DLD1 (cell line): ENCODE data around the gene SUMO4.

Source experiments
- in situ Hi-C: cut with HindIII; loops from 2 replicates; pipeline ENCODE4 v1.10.0; 2017; ENCODE audit warnings: low sequenced_read_pairs

Gene SUMO4

GRCh38 chr6:149389509-149390297 lies 10.4 kb upstream of the SUMO4 start:
- in situ Hi-C loops, result no loop called here

DNA sequence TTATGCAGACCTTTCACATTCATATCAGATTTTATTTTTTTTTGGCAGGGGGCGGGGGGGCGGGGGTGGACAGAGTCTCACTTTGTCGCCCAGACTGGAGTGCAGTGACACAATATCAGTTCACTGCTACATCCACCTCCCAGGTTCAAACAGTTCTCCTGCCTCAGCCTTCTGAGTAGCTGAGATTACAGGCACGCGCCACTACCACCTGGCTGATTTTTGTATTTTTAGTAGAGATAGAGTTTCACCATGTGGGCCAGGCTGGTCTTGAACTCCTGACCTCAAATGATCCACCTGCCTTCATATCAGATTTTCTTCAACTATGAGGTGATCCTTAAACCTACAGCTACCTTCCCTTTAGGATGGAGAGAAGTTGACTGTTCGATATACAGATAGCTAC lies 8.0 kb upstream of the SUMO4 start:
- in situ Hi-C loops, result no loop called here

DNA sequence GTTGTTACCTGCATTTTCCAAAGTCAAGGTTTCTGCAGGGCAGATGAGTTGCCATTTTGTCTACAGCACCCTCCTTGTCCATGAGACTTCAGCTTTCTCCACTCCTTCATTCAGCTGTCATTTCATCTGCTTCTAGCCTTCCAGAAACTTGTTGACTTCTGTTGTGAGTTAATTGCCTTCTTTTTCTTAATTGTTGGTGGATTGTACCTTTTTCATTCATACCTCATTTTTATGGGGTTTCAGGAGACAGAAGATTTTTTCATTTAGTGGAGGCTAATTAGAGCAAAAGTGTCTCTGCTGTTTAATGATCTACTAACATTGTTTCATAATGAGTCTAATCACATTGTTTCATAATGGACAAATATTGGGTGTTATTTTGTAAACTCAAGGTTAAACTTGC lies 7.5 kb upstream of the SUMO4 start:
- in situ Hi-C loops, result no loop called here

DNA sequence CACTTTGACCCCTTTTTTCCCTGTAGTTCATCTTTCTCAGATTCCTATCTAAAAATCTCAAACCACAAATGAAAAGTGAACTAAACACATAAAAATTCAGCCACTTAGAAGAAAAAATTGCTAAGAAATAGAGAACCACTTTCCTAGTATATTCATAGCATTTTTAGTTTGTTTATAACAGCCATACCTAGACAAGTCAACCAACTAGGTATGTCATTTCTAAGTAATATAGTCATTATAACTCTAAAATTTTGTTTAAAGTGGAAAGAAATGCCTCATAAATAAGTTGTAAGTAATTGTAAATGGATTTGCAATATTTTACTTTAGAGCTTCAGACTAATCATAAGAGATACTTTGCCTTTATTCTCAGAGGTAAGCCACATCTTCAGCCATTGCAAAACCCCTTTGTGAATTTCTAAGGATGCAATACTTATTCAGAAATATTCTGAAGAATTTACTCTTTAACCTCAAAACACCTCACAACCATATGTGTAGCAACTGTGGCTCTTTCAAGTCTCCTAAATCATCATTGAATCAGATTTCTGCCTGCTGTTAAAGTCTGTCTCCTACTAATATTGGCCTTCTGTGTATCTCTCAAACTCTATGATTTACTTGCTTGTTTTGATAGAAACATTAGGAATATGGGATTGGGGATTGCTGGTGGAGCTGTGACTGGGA lies 6.9 kb upstream of the SUMO4 start:
- in situ Hi-C loops, result no loop called here

DNA sequence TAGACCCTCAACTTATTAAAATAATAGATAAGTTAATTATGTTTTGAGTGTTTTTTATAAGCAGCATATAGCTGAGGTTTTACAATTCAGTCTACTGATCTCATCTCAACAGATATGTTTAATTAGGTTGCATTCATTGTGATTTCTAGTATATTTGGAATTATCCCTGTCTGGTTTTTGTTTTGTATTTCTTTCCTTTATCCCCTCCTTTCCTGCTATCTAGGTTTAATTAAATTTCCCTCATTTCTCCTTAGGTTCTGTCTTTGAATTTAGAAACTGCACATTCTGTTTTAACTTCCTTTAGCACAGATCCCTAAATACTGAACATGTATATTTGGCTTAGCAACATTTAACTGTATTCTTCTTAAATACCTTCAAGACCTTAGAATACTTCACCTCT lies 4.9 kb upstream of the SUMO4 start:
- in situ Hi-C loops, result no loop called here

- in situ Hi-C loops, result no loop called here
Measured at GRCh38 chr6:149397384-149397783, 2.7 kb upstream of the SUMO4 start.

GRCh38 chr6:149403534-149403933 lies 3.5 kb downstream of the SUMO4 start:
- in situ Hi-C loops, result loop anchor here (25.0 kb wide), 1 partner anchor 316 kb away; no protein-coding TSS in a partner anchor

DNA sequence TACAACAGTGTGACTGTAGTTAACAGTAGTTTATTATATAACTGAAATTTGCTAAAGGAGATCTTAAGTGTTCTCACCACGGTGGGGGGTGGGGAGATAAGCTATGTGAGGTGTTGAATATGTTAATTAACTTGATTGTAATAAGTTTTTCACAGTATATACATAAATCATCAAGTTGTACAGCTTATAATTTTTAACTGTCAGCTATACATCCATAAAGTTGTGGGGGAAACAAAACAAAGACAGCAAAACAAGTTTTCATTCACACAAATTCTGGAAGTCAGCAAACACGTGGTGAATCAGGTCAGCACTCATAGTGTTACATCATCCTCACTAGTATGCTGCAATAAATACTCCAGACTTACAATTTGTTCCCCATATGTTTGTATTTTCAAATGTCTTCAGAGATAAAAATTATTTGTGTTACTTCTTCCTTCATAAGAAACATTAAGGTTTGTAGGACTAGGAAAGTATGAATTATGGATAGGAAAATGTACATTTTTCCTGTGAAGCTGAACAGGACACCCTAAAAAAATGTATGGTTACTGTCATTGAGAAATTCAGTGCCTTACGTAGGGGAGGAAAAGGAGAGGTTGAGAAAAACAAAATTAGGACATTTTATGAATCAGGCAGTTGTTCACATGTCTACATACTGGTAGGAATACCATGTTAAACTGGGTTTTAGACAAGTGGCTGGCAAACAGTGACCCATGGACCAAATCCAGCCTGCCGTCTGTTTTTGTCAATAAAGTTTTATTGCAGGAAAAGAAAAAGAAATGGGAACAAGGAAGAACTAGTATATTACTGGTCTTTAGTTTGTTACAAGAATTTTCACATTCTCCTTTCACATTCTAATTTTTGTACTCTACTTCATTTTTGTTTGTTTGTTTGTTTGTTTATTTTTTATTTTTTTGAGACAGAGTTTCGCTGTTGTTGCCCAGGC lies 6.0 kb downstream of the SUMO4 start:
- in situ Hi-C loops, result loop anchor here (25.0 kb wide), 1 partner anchor 319 kb away; no protein-coding TSS in a partner anchor

DNA sequence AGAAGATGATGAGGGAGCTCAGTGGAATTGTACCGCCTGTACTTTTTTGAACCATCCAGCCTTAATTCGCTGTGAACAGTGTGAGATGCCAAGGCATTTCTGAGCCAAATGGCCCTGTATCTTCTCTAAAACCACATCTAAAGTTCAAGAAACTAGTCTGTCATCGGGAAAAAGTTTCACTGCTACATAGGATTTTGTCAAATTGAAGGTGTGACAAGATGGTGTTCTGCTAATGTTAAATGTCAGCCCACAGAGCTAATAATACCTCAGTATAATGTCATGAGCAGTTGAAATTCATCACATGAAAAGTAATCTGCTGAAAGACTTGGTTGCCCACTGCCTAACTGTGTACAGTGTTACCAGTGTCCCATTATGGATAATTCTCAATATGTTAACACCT lies 9.6 kb downstream of the SUMO4 start:
- in situ Hi-C loops, result loop anchor here (25.0 kb wide), 1 partner anchor 322 kb away; no protein-coding TSS in a partner anchor

DNA sequence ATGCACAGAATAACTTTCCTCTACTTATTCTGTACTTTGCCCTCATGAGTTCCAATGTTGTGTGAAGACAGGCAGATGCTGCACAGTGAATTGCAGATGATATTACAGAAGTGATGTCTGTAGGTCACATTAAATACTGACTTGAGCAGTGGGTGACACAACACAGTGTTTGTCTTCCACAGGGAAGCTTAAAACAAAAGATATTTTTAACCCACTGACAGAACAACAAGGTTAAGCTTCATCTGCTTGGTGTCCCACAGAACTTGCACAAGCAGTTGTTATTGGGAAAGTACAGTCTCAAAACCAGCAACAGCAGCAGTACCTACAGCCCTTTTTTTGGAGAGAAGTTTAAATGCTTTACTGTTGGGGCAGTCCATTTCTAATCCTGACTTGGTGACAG lies 10.5 kb downstream of the SUMO4 start:
- in situ Hi-C loops, result loop anchor here (25.0 kb wide), 1 partner anchor 323 kb away; no protein-coding TSS in a partner anchor

DNA sequence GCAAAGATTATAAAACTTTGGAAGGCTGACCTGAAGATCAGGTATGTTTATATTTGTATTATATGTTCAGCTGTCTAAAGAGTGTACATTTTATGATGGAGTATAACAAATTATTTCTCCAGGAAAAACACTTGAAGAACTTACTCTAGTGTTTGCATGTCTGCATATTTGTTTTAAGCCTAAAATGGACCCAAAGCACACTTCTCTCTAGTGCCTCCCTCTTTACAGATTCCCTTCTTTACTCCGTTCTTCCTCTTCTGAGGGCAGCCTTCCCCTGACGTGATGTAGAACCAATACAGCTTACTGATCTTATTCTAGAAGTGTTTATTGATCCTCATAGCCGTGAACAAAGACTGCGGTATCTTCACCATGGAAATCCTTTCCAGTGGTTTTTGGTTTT lies 13.9 kb downstream of the SUMO4 start:
- in situ Hi-C loops, result loop anchor here (25.0 kb wide), 1 partner anchor 327 kb away; no protein-coding TSS in a partner anchor

DNA sequence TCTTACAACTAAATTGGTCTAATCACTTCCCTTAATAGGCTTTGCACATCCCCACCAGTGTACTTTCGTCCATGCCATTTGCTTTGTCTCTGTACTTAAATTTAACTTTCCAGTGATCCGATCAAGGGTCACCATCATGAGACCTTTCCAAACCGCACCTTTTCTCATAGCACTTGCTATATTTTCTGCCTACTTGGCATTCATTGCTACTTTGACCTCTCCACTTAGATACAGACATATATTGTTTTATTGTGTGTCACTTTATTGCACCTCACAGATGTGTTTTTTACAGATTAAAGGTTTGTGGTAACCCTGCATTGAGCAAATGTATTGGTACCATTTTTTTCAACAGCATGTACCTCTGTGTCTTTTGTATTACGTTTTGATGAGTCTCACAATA lies 14.8 kb downstream of the SUMO4 start:
- in situ Hi-C loops, result loop anchor here (25.0 kb wide), 1 partner anchor 328 kb away; no protein-coding TSS in a partner anchor

- in situ Hi-C loops, result loop anchor here (25.0 kb wide), 1 partner anchor 333 kb away; no protein-coding TSS in a partner anchor
Measured at GRCh38 chr6:149419696-149420404, 19.8 kb downstream of the SUMO4 start.

DNA sequence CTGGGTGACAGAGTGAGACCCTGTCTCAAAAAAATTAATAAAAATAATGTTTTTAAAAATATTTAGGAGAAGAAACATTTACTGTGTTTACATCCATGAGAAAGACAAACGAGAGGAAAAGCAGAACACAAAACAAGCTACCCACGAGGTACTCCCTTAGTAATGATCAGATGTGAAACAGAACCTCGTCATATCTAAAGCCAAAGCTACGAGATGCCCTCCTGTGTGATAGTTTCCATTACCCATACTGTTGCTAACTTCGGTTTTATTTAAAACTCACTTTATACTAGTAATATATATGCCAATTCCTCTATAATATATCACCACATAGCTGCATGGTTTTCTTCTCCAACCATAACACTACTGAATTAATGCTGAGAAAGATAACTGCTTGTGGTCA lies 21.1 kb downstream of the SUMO4 start:
- in situ Hi-C loops, result loop anchor here (25.0 kb wide), 1 partner anchor 334 kb away; no protein-coding TSS in a partner anchor

DNA sequence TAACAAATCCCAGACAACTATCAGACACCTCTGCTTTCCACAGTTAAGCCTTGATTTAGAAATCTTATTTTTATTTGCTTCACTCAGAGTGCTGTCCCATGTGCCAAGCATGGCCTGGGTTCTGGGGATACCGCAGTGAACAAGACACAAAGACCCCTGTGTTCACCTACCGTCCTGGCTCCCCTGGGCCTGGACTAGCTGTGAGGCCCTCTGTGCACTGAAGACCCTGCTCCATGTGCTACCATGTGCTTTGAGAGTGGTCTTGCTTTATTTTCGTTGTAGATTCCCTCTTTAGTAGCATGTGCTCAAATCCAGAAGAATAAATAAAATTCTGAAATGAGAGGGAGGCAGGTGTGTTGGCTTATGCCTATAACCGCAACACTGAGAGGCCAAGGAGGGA lies 22.5 kb downstream of the SUMO4 start:
- in situ Hi-C loops, result loop anchor here (25.0 kb wide), 1 partner anchor 335 kb away; no protein-coding TSS in a partner anchor

DNA sequence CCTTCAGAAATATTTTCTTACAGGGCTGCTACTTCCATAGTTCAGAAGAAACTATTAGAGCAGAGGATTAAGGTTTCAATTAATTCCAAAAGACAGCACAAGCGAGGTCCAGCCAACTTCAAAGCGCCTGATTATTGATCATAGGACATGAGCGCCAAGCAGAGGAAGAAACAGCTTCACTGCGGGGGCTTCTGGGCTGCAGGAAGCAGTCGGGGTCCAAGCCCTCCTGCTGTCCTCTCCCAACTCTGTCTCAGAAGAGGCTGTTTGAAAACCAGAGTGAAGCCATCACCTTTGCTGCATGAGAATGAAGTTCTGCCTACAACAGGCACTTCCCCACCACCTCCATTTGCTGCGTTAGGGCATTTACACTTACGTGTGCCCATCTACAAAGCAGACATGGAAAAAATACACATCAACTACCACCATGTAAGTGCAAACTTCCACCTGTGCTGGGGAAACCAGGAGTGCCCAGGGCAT lies 23.9 kb downstream of the SUMO4 start:
- in situ Hi-C loops, result loop anchor here (25.0 kb wide), 1 partner anchor 337 kb away; no protein-coding TSS in a partner anchor

GRCh38 chr6:149425224-149425623 lies 25.2 kb downstream of the SUMO4 start:
- in situ Hi-C loops, result no loop called here

DNA sequence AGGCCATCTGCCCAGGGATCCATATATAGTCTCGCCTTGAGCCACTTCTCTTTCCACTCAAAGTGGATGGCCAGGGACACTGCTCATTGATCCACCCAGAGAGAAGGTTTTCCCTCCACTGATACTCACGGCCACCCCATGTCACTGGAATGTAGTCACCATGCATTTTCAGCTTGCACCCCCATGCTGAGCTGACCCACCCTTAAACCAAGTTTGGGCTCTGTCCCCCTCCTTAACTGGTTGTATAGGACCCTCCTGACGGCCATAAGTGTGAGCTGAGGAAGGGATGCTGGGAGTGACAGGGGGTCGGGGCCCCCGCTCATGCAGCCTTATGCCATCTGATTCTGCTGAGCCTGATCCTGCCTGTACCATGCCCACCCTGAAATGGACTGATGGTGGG lies 25.7 kb downstream of the SUMO4 start:
- in situ Hi-C loops, result no loop called here

DNA sequence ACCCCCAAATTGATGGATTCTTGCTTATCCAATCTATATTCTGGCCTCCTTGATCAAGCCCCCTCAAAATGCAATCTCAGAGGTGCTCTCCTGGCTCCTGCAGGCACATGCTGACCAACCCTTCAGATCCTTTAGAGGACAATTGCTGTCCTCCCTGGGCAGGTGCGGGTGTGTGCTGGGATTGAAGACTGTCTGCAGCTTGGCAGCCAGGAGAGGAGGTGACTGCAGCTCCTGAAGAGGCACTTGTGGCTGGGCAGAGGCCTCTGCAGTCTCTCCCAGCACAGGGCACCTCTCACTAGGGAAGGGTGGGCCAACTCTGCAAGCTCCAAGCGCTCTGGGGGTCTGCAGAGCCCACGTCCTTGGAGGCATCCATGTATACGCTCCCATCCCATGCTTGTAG lies 28.5 kb downstream of the SUMO4 start:
- in situ Hi-C loops, result no loop called here
